PFSK-1 (cell line): ENCODE measurements around the gene SIPA1L3.

ENCODE experiments used
- FOXP2 ChIP-seq: optimal IDR thresholded peaks from 2 replicates; pipeline ENCODE3; 2011; ENCODE audit warnings: borderline replicate concordance, control low read depth, inconsistent platforms; ENCODE audit not compliant: insufficient read depth; ENCODE audit errors: extremely low read length, extremely low read depth
- POLR2AphosphoS5 ChIP-seq: IDR thresholded peaks from 2 replicates; pipeline ENCODE4 v1.6.1; 2012; ENCODE audit warnings: low read depth, mild to moderate bottlenecking, control low read depth, low read length, moderate library complexity
- REST ChIP-seq, 2 experiments: IDR thresholded peaks; 2 replicates each; pipeline versions ENCODE4 v1.6.1 to v1.8.0; 2011 to 2012; ENCODE audit warnings: low read depth in 2 of 2, low read length in 2 of 2, control low read depth in 1 of 2, inconsistent platforms in 1 of 2, mild to moderate bottlenecking in 1 of 2, moderate library complexity in 1 of 2; ENCODE audit not compliant: insufficient read depth in 1 of 2
- SIN3A ChIP-seq: IDR thresholded peaks from 2 replicates; pipeline ENCODE4 v1.6.1; 2012; ENCODE audit warnings: mild to moderate bottlenecking, low read length, moderate library complexity, borderline replicate concordance; ENCODE audit not compliant: insufficient read depth
- TAF1 ChIP-seq: IDR thresholded peaks from 2 replicates; pipeline ENCODE4 v1.6.1; 2012; ENCODE audit warnings: low read length, control low read depth, borderline replicate concordance; ENCODE audit not compliant: insufficient read depth

SIPA1L3 gene

GRCh38 chr19:38213911-38214625 lies 307.1 kb downstream of the SIPA1L3 start:
- TF ChIP-seq TAF1 = no peak
- no peak for TF ChIP-seq FOXP2

GRCh38 chr19:38216785-38217641 lies 310.0 kb downstream of the SIPA1L3 start:
- TF ChIP-seq FOXP2 (no peak), POLR2AphosphoS5 (no peak), TAF1 (no peak)

GRCh38 chr19:38218204-38218603 lies 311.2 kb downstream of the SIPA1L3 start:
- TF ChIP-seq POLR2AphosphoS5 (no peak), REST (IDR thresholded peaks at IDR 0.05; ENCODE audit: insufficient read depth in 1 of 2, low read depth in 2 of 2, low read length in 2 of 2) (no peak)

GRCh38 chr19:38219221-38219620 lies 312.2 kb downstream of the SIPA1L3 start:
- TF ChIP-seq SIN3A = no peak
- no peak for TF ChIP-seq FOXP2
- TF ChIP-seq REST (IDR thresholded peaks at IDR 0.05; ENCODE audit: insufficient read depth in 1 of 2, low read depth in 2 of 2, low read length in 2 of 2) = no peak
- TF ChIP-seq POLR2AphosphoS5 = no peak
- TF ChIP-seq TAF1 = no peak

- TF ChIP-seq REST (IDR thresholded peaks at IDR 0.05; ENCODE audit: insufficient read depth in 1 of 2, low read depth in 2 of 2, low read length in 2 of 2) (no peak), SIN3A (no peak), FOXP2 (no peak), TAF1 (no peak), POLR2AphosphoS5 (no peak)
Observed at GRCh38 chr19:38221421-38221820, 314.4 kb downstream of the SIPA1L3 start.

- TF ChIP-seq REST (IDR thresholded peaks at IDR 0.05; ENCODE audit: insufficient read depth in 1 of 2, low read depth in 2 of 2, low read length in 2 of 2) (no peak), TAF1 (no peak), POLR2AphosphoS5 (no peak), SIN3A (no peak), FOXP2 (no peak)
Observed at GRCh38 chr19:38221919-38222830, 315.2 kb downstream of the SIPA1L3 start.
